ENCODE results near the gene PALD1. TPM values are rescaled to one million over a fixed set of nuclear protein-coding genes. Genes with fewer than 3 reads are reported as not detected.

Gene PALD1
- total RNA-seq, 1 experiment from 2014 or later, result 33.1 TPM

DNA sequence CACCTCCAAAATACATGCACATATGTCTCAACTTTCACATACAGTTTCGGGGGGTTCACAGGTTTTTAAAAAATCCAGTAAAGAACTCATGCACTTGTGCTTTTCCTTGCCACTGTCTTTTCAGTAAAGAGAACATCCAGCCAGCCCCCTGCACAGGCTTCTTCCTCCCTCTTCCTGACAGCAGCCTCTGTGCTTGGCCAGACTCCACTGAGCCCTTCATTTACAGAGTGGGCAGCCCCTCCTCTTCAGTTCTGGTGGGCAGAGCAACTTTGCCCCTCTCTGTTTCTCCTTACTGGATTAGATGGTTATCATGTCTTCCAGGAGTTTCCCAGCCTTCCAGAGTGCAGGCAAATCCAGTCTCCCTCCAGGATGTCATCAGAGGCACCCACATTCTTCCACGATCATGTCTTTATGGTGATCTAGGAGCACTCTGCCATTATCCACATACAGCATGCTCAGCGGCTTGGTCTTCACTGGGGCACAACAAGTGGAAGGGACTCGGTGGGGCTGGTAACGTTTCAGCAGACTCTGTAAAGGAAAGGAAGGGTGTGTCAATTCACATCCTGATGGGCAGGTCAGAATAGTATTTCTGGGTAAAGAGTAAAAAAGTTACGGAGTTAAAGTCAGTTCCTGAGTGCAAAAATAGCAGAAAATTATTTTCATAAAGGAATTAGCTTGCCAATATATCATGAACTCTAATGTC, 45.9 kb upstream of the PALD1 start:
- H3K27me3 ChIP-seq (ENCODE audit: insufficient read depth, low read length), result no peaks in the 10 kb centered on the region
- no peak overlapping the region for H3K9ac ChIP-seq (ENCODE audit: low read length)
- no peaks in the 10 kb centered on the region for H3K9me3 ChIP-seq (ENCODE audit: control insufficient read depth in 1 of 2, insufficient read depth in 1 of 2, low read depth in 1 of 2, low read length in 2 of 2)
- ChIA-PET CTCF (no interaction called here), RAD21 (ENCODE audit: low non-redundant PET in 1 of 2, low total read pairs in 2 of 2, uncharacterized antibody in 2 of 2, unreplicated experiment in 2 of 2) (no interaction called here), POLR2A (no interaction called here)
- no peak overlapping the region for H2AFZ ChIP-seq (ENCODE audit: low read depth, low read length, poor library complexity, severe bottlenecking)
- H3K36me3 ChIP-seq (ENCODE audit: control insufficient read depth in 1 of 2, insufficient read depth in 2 of 2, low read length in 2 of 2), result no peaks in the 10 kb centered on the region; a peak in 3 of 4 replicates
- no TSS peak for BruUV-seq (replicated peaks)
- no peaks in the 10 kb centered on the region for H3K9me2 ChIP-seq (ENCODE audit: insufficient read depth)
- H3K4me2 ChIP-seq (ENCODE audit: low read length), result no peak overlapping the region
- no peak for DNase-seq (ENCODE audit: low read depth, low spot score)
- no peak overlapping the region for H3K27ac ChIP-seq (ENCODE audit: low read depth, low read length)
- ATAC-seq, result no peak
- no peak for TF ChIP-seq RAD21 (IDR thresholded peaks at IDR 0.05; ENCODE audit: low read depth)
- TF ChIP-seq SP1 (IDR thresholded peaks at IDR 0.05; ENCODE audit: low read depth), result no peak
- intact Hi-C loops (cut with micrococcal nuclease), result no loop called here
- peaks cover 0 to 4% of the 10 kb centered on the region in 2 experiments; a peak in 1 of 4 replicates for H3K4me1 ChIP-seq (ENCODE audit: control insufficient read depth in 1 of 2, insufficient read depth in 2 of 2, low read length in 2 of 2)
- no peaks in the 10 kb centered on the region for H3K79me2 ChIP-seq (ENCODE audit: insufficient read depth, low read length)
- no peak overlapping the region for H3K4me3 ChIP-seq (replicated peaks in 1 of 2; ENCODE audit: low read depth in 1 of 2, low read length in 2 of 2)
- no peaks in the 10 kb centered on the region for H4K20me1 ChIP-seq (ENCODE audit: insufficient read depth)

DNA sequence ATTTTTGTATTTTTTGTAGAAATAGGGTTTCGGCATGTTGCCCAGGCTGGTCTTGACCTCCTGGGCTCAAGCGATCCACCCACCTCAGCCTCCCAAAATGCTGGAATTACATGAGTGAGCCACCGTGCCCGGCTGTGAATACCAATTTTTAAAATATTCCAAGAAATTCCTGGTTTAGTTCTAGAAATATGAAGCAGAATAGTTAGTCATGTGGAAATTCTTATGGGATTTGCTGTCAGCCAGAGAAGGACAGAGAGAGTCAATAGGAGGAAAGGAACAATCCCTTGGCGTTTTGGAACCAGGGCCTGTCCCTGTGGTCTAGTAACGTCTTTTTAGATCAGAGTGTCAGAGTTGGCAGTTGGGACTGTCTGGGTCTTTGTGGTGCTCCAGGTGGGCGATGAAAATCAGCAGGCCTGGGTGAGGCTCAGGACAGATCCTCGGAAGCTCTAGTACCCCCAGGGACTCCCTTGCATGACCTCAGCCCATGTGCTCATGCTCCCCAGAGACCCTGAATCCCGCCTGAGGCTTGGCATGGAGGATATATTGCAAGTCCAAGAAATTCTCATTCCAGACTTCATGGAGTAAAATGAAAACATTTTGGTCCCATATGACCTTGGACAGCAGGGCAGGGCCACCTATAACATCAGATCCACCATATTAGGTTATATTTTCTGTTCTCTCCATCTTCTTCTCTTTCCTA, 44.8 kb upstream of the PALD1 start:
- Histone ChIP-seq H3K9me2 (ENCODE audit: insufficient read depth) (no peaks in the 10 kb centered on the region), H3K9me3 (ENCODE audit: control insufficient read depth in 1 of 2, insufficient read depth in 1 of 2, low read depth in 1 of 2, low read length in 2 of 2) (no peaks in the 10 kb centered on the region), H3K4me2 (ENCODE audit: low read length) (no peak overlapping the region), H3K4me1 (ENCODE audit: control insufficient read depth in 1 of 2, insufficient read depth in 2 of 2, low read length in 2 of 2) (peaks cover 0 to 6% of the 10 kb centered on the region in 2 experiments; a peak in 1 of 4 replicates), H3K27me3 (ENCODE audit: insufficient read depth, low read length) (no peaks in the 10 kb centered on the region), H2AFZ (ENCODE audit: low read depth, low read length, poor library complexity, severe bottlenecking) (no peak overlapping the region), H3K27ac (ENCODE audit: low read depth, low read length) (no peak overlapping the region), H3K9ac (ENCODE audit: low read length) (no peak overlapping the region), H4K20me1 (ENCODE audit: insufficient read depth) (no peaks in the 10 kb centered on the region), H3K4me3 (replicated peaks in 1 of 2; ENCODE audit: low read depth in 1 of 2, low read length in 2 of 2) (no peak overlapping the region), H3K36me3 (ENCODE audit: control insufficient read depth in 1 of 2, insufficient read depth in 2 of 2, low read length in 2 of 2) (no peaks in the 10 kb centered on the region; a peak in 2 of 4 replicates), H3K79me2 (ENCODE audit: insufficient read depth, low read length) (no peaks in the 10 kb centered on the region)
- TF ChIP-seq ZNF274 (IDR thresholded peaks at IDR 0.05; ENCODE audit: low read depth, low read length) (no peak), SRF (IDR thresholded peaks at IDR 0.05; ENCODE audit: low read depth) (no peak), SIN3A (IDR thresholded peaks at IDR 0.05; ENCODE audit: low read depth) (no peak), CEBPB (IDR thresholded peaks at IDR 0.05; ENCODE audit: low read depth) (no peak), TCF7L2 (IDR thresholded peaks at IDR 0.05; ENCODE audit: borderline replicate concordance, extremely low read depth, insufficient read depth, insufficient read length) (no peak), EZH2 (IDR thresholded peaks at IDR 0.05) (no peak)
- TF ChIP-seq, protein P1, sequence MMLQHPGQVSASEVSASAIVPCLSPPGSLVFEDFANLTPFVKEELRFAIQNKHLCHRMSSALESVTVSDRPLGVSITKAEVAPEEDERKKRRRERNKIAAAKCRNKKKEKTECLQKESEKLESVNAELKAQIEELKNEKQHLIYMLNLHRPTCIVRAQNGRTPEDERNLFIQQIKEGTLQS (IDR thresholded peaks at IDR 0.05), result no peak
- TF ChIP-seq, protein P2, sequence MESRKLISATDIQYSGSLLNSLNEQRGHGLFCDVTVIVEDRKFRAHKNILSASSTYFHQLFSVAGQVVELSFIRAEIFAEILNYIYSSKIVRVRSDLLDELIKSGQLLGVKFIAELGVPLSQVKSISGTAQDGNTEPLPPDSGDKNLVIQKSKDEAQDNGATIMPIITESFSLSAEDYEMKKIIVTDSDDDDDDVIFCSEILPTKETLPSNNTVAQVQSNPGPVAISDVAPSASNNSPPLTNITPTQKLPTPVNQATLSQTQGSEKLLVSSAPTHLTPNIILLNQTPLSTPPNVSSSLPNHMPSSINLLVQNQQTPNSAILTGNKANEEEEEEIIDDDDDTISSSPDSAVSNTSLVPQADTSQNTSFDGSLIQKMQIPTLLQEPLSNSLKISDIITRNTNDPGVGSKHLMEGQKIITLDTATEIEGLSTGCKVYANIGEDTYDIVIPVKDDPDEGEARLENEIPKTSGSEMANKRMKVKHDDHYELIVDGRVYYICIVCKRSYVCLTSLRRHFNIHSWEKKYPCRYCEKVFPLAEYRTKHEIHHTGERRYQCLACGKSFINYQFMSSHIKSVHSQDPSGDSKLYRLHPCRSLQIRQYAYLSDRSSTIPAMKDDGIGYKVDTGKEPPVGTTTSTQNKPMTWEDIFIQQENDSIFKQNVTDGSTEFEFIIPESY (IDR thresholded peaks at IDR 0.05; ENCODE audit: extremely low read depth, insufficient replicate concordance, low read length), result no peak
- TF ChIP-seq, protein P3, sequence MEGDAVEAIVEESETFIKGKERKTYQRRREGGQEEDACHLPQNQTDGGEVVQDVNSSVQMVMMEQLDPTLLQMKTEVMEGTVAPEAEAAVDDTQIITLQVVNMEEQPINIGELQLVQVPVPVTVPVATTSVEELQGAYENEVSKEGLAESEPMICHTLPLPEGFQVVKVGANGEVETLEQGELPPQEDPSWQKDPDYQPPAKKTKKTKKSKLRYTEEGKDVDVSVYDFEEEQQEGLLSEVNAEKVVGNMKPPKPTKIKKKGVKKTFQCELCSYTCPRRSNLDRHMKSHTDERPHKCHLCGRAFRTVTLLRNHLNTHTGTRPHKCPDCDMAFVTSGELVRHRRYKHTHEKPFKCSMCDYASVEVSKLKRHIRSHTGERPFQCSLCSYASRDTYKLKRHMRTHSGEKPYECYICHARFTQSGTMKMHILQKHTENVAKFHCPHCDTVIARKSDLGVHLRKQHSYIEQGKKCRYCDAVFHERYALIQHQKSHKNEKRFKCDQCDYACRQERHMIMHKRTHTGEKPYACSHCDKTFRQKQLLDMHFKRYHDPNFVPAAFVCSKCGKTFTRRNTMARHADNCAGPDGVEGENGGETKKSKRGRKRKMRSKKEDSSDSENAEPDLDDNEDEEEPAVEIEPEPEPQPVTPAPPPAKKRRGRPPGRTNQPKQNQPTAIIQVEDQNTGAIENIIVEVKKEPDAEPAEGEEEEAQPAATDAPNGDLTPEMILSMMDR (IDR thresholded peaks at IDR 0.05 in 2 of 3, conservative IDR thresholded peaks at IDR 0.05 in 1 of 3; ENCODE audit: borderline replicate concordance in 1 of 3, insufficient read depth in 1 of 3, low read depth in 2 of 3, low read length in 2 of 3), result no peak
- TF ChIP-seq, protein P4, sequence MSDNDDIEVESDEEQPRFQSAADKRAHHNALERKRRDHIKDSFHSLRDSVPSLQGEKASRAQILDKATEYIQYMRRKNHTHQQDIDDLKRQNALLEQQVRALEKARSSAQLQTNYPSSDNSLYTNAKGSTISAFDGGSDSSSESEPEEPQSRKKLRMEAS (IDR thresholded peaks at IDR 0.05), result no peak
- intact Hi-C loops (cut with micrococcal nuclease), result no loop called here
- RAD21 ChIA-PET (ENCODE audit: low non-redundant PET in 1 of 2, low total read pairs in 2 of 2, uncharacterized antibody in 2 of 2, unreplicated experiment in 2 of 2), result no interaction called here
- CTCF ChIA-PET, result interaction anchor here (0.6 to 1.1 kb wide), 2 partner anchors 211 to 212 kb away, joined by 3 to 7 read pairs; no protein-coding TSS in a partner anchor
- POLR2A ChIA-PET, result no interaction called here
- BruUV-seq (replicated peaks), result no TSS peak
- no peak for ATAC-seq
- DNase-seq (ENCODE audit: low read depth, low spot score), result no peak

Data from HCT116 (cell line).